GM23338 (cell line): ENCODE measurements around the gene ING4. TPM values are rescaled to one million over a fixed set of nuclear protein-coding genes. Genes with fewer than 3 reads are reported as not detected.
A peak's percentile ranks its signal among the peaks of the same experiment; 100 is the strongest.

Experiments
- ATAC-seq: fragments of 200-7000 bp; cut with Tn5 transposase; 3 replicates; pipeline ENCODE4 v1.9.1; 2020
- DNase-seq: peaks from one replicate; pipeline ENCODE4 v3.0.0-alpha.2; 2015; ENCODE audit warnings: low spot score
- H2AFZ ChIP-seq: fragments of 200-600 bp; sonication (generic); 2 replicates; pipeline ENCODE4 v1.8.0; 2016; ENCODE audit warnings: antibody characterized with exemption, mild to moderate bottlenecking, moderate library complexity
- H3F3A ChIP-seq: fragments of 200-600 bp; sonication (generic); replicated peaks from 2 replicates; pipeline ENCODE4 v1.8.0; 2017; ENCODE audit warnings: antibody characterized with exemption, mixed run types, low read depth
- H3K27ac ChIP-seq: fragments of 200-600 bp; sonication (generic); 2 replicates; pipeline ENCODE4 v1.6.1; 2016; ENCODE audit warnings: low read depth
- H3K27me3 ChIP-seq: fragments of 200-600 bp; sonication (generic); 2 replicates; pipeline ENCODE4 v1.8.0; 2016; ENCODE audit warnings: mild to moderate bottlenecking, mixed run types, moderate library complexity; ENCODE audit not compliant: insufficient read depth
- H3K36me3 ChIP-seq: fragments of 200-600 bp; sonication (generic); 2 replicates; pipeline ENCODE4 v1.8.0; 2016; ENCODE audit warnings: mild to moderate bottlenecking; ENCODE audit not compliant: insufficient read depth
- H3K4me1 ChIP-seq: fragments of 200-600 bp; sonication (generic); 2 replicates; pipeline ENCODE4 v1.8.0; 2016; ENCODE audit warnings: mild to moderate bottlenecking, moderate library complexity; ENCODE audit not compliant: insufficient read depth
- H3K4me2 ChIP-seq: fragments of 200-600 bp; sonication (generic); 2 replicates; pipeline ENCODE4 v1.7.1; 2017; ENCODE audit warnings: mixed run types
- H3K4me3 ChIP-seq: fragments of 200-600 bp; sonication (generic); 2 replicates; pipeline ENCODE4 v1.6.1; 2016; ENCODE audit warnings: mixed run types
- H3K79me2 ChIP-seq: fragments of 200-600 bp; sonication (generic); replicated peaks from 2 replicates; pipeline ENCODE4 v1.8.0; 2017; ENCODE audit warnings: mild to moderate bottlenecking; ENCODE audit not compliant: insufficient read depth
- H3K9me2 ChIP-seq: fragments of 200-600 bp; sonication (generic); 2 replicates; pipeline ENCODE4 v1.8.0; 2017; ENCODE audit not compliant: insufficient read depth
- H4K20me1 ChIP-seq: fragments of 200-600 bp; sonication (generic); replicated peaks from 2 replicates; pipeline ENCODE4 v1.8.0; 2017; ENCODE audit warnings: mild to moderate bottlenecking; ENCODE audit not compliant: insufficient read depth
- H3K27ac Mint-ChIP-seq: 2 replicates; pipeline ENCODE4 v1.8.0; 2020; ENCODE audit warnings: inconsistent platforms, mild to moderate bottlenecking, moderate library complexity, mixed read lengths
- H3K27me3 Mint-ChIP-seq: 3 replicates; pipeline ENCODE4 v1.8.0; 2022; ENCODE audit warnings: low read depth, mild to moderate bottlenecking, moderate library complexity, mixed read lengths, inconsistent platforms; ENCODE audit not compliant: insufficient read depth, poor library complexity
- H3K36me3 Mint-ChIP-seq: 3 replicates; pipeline ENCODE4 v1.8.0; 2021; ENCODE audit warnings: low read depth, mild to moderate bottlenecking, inconsistent platforms, moderate library complexity, mixed read lengths
- H3K4me1 Mint-ChIP-seq: 3 replicates; pipeline ENCODE4 v1.8.0; 2020; ENCODE audit warnings: mild to moderate bottlenecking, inconsistent platforms, mixed read lengths
- H3K4me3 Mint-ChIP-seq: 3 replicates; pipeline ENCODE4 v1.8.0; 2021; ENCODE audit warnings: moderate library complexity, mild to moderate bottlenecking, inconsistent platforms, mixed read lengths
- H3K9me3 Mint-ChIP-seq: 3 replicates; pipeline ENCODE4 v1.8.0; 2020; ENCODE audit warnings: moderate library complexity, mild to moderate bottlenecking, inconsistent platforms, mixed read lengths
- CREB1 ChIP-seq: fragments of 250-450 bp; sonication (Bioruptor Pico); IDR thresholded peaks from 2 replicates; pipeline ENCODE4 v1.5.0; 2020; ENCODE audit warnings: low read depth, mild to moderate bottlenecking, moderate library complexity
- CTCF ChIP-seq, 2 experiments: fragments of 200-600 bp in 1 of 2; sonication (generic) in 1 of 2; conservative IDR thresholded peaks; 2 replicates each; pipeline versions ENCODE4 v1.5.1 to v1.6.1; 2016 to 2017; ENCODE audit warnings: antibody characterized with exemption in 2 of 2, low read depth in 2 of 2, mild to moderate bottlenecking in 2 of 2, moderate library complexity in 1 of 2
- ETS1 ChIP-seq: IDR thresholded peaks from 2 replicates; pipeline ENCODE4 v1.6.1; 2016; ENCODE audit warnings: antibody characterized with exemption
- EZH2 ChIP-seq: fragments of 200-600 bp; sonication (generic); IDR thresholded peaks from one replicate; pipeline ENCODE4 v1.8.0; 2017; ENCODE audit warnings: antibody characterized with exemption, mild to moderate bottlenecking, low read depth; ENCODE audit not compliant: unreplicated experiment
- EZH2phosphoT487 ChIP-seq: fragments of 200-600 bp; sonication (generic); IDR thresholded peaks from one replicate; pipeline ENCODE4 v1.8.1; 2018; ENCODE audit warnings: antibody characterized with exemption; ENCODE audit not compliant: unreplicated experiment
- JUNB ChIP-seq: IDR thresholded peaks from one replicate; pipeline ENCODE4 v1.6.1; 2016; ENCODE audit warnings: antibody characterized with exemption; ENCODE audit not compliant: unreplicated experiment
- NANOG ChIP-seq: IDR thresholded peaks from 2 replicates; pipeline ENCODE4 v1.6.1; 2016; ENCODE audit warnings: antibody characterized with exemption, borderline replicate concordance
- POLR2AphosphoS5 ChIP-seq: IDR thresholded peaks from 2 replicates; pipeline ENCODE4 v1.6.1; 2016; ENCODE audit warnings: antibody characterized with exemption, low read depth
- REST ChIP-seq: IDR thresholded peaks from one replicate; pipeline ENCODE4 v1.6.1; 2018; ENCODE audit warnings: antibody characterized with exemption; ENCODE audit not compliant: unreplicated experiment
- STAT1 ChIP-seq: IDR thresholded peaks from one replicate; pipeline ENCODE4 v1.6.1; 2016; ENCODE audit warnings: antibody characterized with exemption; ENCODE audit not compliant: unreplicated experiment
- ZNF114 ChIP-seq: fragments of 250-450 bp; sonication (Bioruptor Pico); IDR thresholded peaks from 2 replicates; pipeline ENCODE4 v1.5.0; 2020; ENCODE audit warnings: mild to moderate bottlenecking, moderate library complexity
- ZNF331 ChIP-seq: fragments of 250-450 bp; sonication (Bioruptor Pico); IDR thresholded peaks from 2 replicates; pipeline ENCODE4 v1.5.0; 2020; ENCODE audit warnings: low read depth, mild to moderate bottlenecking, moderate library complexity
- ZNF462 ChIP-seq: fragments of 250-450 bp; sonication (Bioruptor Pico); IDR thresholded peaks from 2 replicates; pipeline ENCODE4 v1.5.0; 2020; ENCODE audit warnings: mild to moderate bottlenecking, moderate library complexity
- polyA plus RNA-seq: library from polyadenylated mRNA; unstranded; fragments of >200 nt; fragmentation: Nextera tagmentation; extraction: Ambion mirVana; gene quantifications from 2 replicates; pipeline ENCODE4 v1.2.1, GENCODE V29; 2016
- total RNA-seq: library from RNA; depleted of rRNA; stranded (reverse); fragments of >200 nt; shearing (Covaris generic); gene quantifications from 2 replicates; pipeline ENCODE4 v1.2.3, GENCODE V29; 2014

The ING4 gene
- total and polyA plus RNA-seq, 2 experiments from 2014 or later: 22.0 to 29.6 TPM

GRCh38 chr12:6700646-6701051, 37.7 kb upstream of the ING4 start, which contains the start of gene PIANP:
TSS of gene PIANP (minus strand) at chr12:6700815. CDS start at chr12:6698061, 2,754 bp downstream.
- H3K27me3 ChIP-seq: peaks cover 28% of the 10 kb centered on the region
- Mint-ChIP-seq H3K4me1 (peaks cover 27% of the 10 kb centered on the region), H3K9me3 (peaks cover 4% of the 10 kb centered on the region), H3K27me3 (peaks cover 36% of the 10 kb centered on the region), H3K4me3 (peak within 1 kb of the TSS; percentile 86), H3K36me3 (peaks cover 6% of the 10 kb centered on the region; the same call in 2 of the 3 replicates), H3K27ac (no peak within 1 kb of the TSS)
- DNase-seq: peak; percentile 58
- 0 out of 2 replicates have a peak, but pooled peaks cover 3% of the 10 kb centered on the region for H3K79me2 ChIP-seq
- peak within 1 kb of the TSS; percentile 90 for H3K4me3 ChIP-seq
- no peaks in the 10 kb centered on the region for H3K9me2 ChIP-seq
- H3K4me2 ChIP-seq: peak within 1 kb of the TSS; percentile 95
- H3K36me3 ChIP-seq: no peaks in the 10 kb centered on the region
- H4K20me1 ChIP-seq: no peaks in the 10 kb centered on the region
- H3F3A ChIP-seq: peaks cover 14% of the 10 kb centered on the region; the same call in 1 of the 2 replicates
- peak; percentile 50 for ATAC-seq
- H3K4me1 ChIP-seq: peaks cover 15% of the 10 kb centered on the region
- peak within 1 kb of the TSS; percentile 97 for H2AFZ ChIP-seq
- TF ChIP-seq ZNF114 (no peak), CTCF (conservative IDR thresholded peaks at IDR 0.05; ENCODE audit: low read depth in 2 of 2) (no peak), ZNF462 (CRISPR knock-in tag) (no peak), REST (no peak), JUNB (no peak), ETS1 (no peak), CREB1 (CRISPR knock-in tag) (no peak), EZH2phosphoT487 (no peak), NANOG (no peak), POLR2AphosphoS5 (no peak), ZNF331 (CRISPR knock-in tag) (no peak), EZH2 (no peak), STAT1 (no peak)
- H3K27ac ChIP-seq: no peak within 1 kb of the TSS
